Tongue (tissue), 2 donors: Measurements from ENCODE around the gene ACY1. TPM values are rescaled to one million over a fixed set of nuclear protein-coding genes. Genes with fewer than 3 reads are reported as not detected.
"Not testable (repeated sequence)": the region's sequence is repeated elsewhere in the genome, so short reads cannot be mapped to it uniquely, and the experiment has no call there.

Experiments used
- DNase-seq: peaks from one replicate; pipeline ENCODE4 v3.0.0-alpha.2; 2015
- total RNA-seq: library from RNA; depleted of rRNA; stranded (reverse); fragments of >200 nt; gene quantifications from one replicate; pipeline ENCODE4 v1.2.3, GENCODE V29; 2014

The ACY1 gene
- total RNA-seq, 1 donor from 2014 or later = 16.8 TPM

GRCh38 chr3:51983578-51984268 lies 388 bp downstream of the ACY1 start:
- DNase-seq = no peak

GRCh38 chr3:51984269-51984647 lies 923 bp downstream of the ACY1 start:
- no peak for DNase-seq

GRCh38 chr3:51985063-51985462 lies 1.7 kb downstream of the ACY1 start:
- no peak for DNase-seq

GRCh38 chr3:51986010-51986947 lies 2.9 kb downstream of the ACY1 start:
- no peak for DNase-seq

GRCh38 chr3:51987568-51987967 lies 4.2 kb downstream of the ACY1 start:
- no peak for DNase-seq

GRCh38 chr3:51988286-51989146 lies 5.2 kb downstream of the ACY1 start:
- no peak for DNase-seq

GRCh38 chr3:51990501-51990971 lies 7.2 kb downstream of the ACY1 start:
- DNase-seq = not testable (repeated sequence)

GRCh38 chr3:51992017-51992682 lies 8.8 kb downstream of the ACY1 start:
- no peak for DNase-seq

- DNase-seq = not testable (repeated sequence)
These were observed 10.3 kb downstream of the ACY1 start for GRCh38 chr3:51993657-51994056.

GRCh38 chr3:51994530-51994929 lies 11.2 kb downstream of the ACY1 start:
- no peak for DNase-seq

GRCh38 chr3:51995346-51996163 lies 12.2 kb downstream of the ACY1 start, which contains the start of gene RPL29:
TSS of gene RPL29 (minus strand) at chr3:51995895. CDS start at chr3:51995461, 434 bp downstream.
- DNase-seq = peak; percentile 98

GRCh38 chr3:51997172-51997571 lies 13.8 kb downstream of the ACY1 start:
- no peak for DNase-seq

GRCh38 chr3:51997935-51998596 lies 14.7 kb downstream of the ACY1 start:
- no peak for DNase-seq

GRCh38 chr3:51998774-51999173 lies 15.4 kb downstream of the ACY1 start:
- DNase-seq = no peak

GRCh38 chr3:51999846-52000245 lies 16.5 kb downstream of the ACY1 start:
- no peak for DNase-seq

GRCh38 chr3:52001443-52001974 lies 18.2 kb downstream of the ACY1 start:
- peak; percentile 91 for DNase-seq

GRCh38 chr3:52002748-52003147 lies 19.4 kb downstream of the ACY1 start:
- DNase-seq = no peak

GRCh38 chr3:52004163-52004787 lies 20.9 kb downstream of the ACY1 start:
- DNase-seq = peak; percentile 93

GRCh38 chr3:52004906-52005395 lies 21.6 kb downstream of the ACY1 start:
- DNase-seq = no peak
